ENCODE data around the gene TMEM87B.
A peak's percentile ranks its signal among the peaks of the same experiment; 100 is the strongest.
"Not testable (repeated sequence)": the region's sequence is repeated elsewhere in the genome, so short reads cannot be mapped to it uniquely, and the experiment has no call there.

Gene TMEM87B

GRCh38 chr2:112137516-112138158 lies 82.6 kb downstream of the TMEM87B start:
- no peak for DNase-seq

GRCh38 chr2:112138159-112139032 lies 83.3 kb downstream of the TMEM87B start, which contains the start of gene FBLN7:
Gene FBLN7, plus strand, starts transcription at chr2:112138385. Its CDS starts 271 bp downstream, at chr2:112138656.
- DNase-seq: peak in 1 of 2 experiments; percentile 38

- DNase-seq: not testable (repeated sequence)
Observed at GRCh38 chr2:112139033-112139614, 84.1 kb downstream of the TMEM87B start.

- DNase-seq: not testable (repeated sequence)
Observed at GRCh38 chr2:112139661-112140204, 84.7 kb downstream of the TMEM87B start.

- no peak for DNase-seq
Observed at GRCh38 chr2:112140205-112140802, 85.2 kb downstream of the TMEM87B start.

- no peak for DNase-seq
Observed at GRCh38 chr2:112140899-112141625, 86.0 kb downstream of the TMEM87B start.

GRCh38 chr2:112141626-112142007 lies 86.5 kb downstream of the TMEM87B start:
- DNase-seq: no peak

- no peak for DNase-seq
Observed at GRCh38 chr2:112142525-112143078, 87.5 kb downstream of the TMEM87B start.

- DNase-seq: no peak
Observed at GRCh38 chr2:112143150-112143549, 88.1 kb downstream of the TMEM87B start.

- no peak for DNase-seq
Observed at GRCh38 chr2:112144966-112145365, 89.9 kb downstream of the TMEM87B start.

- DNase-seq: no peak
Observed at GRCh38 chr2:112147382-112148168, 92.5 kb downstream of the TMEM87B start.

- peak in 1 of 2 experiments; percentile 61 for DNase-seq
Observed at GRCh38 chr2:112148477-112148876, 93.4 kb downstream of the TMEM87B start.

GRCh38 chr2:112149194-112149593 lies 94.1 kb downstream of the TMEM87B start:
- peak in 1 of 2 experiments; percentile 11 for DNase-seq

GRCh38 chr2:112149866-112150435 lies 94.9 kb downstream of the TMEM87B start:
- DNase-seq: no peak

GRCh38 chr2:112150447-112150846 lies 95.4 kb downstream of the TMEM87B start:
- no peak for DNase-seq

GRCh38 chr2:112150851-112151250 lies 95.8 kb downstream of the TMEM87B start:
- DNase-seq: no peak

- no peak for DNase-seq
Observed at GRCh38 chr2:112151271-112151670, 96.2 kb downstream of the TMEM87B start.

- no peak for DNase-seq
Observed at GRCh38 chr2:112151701-112152440, 96.8 kb downstream of the TMEM87B start.

- no peak for DNase-seq
Observed at GRCh38 chr2:112152476-112153178, 97.6 kb downstream of the TMEM87B start.

All from NCI-H446 (cell line).